GM19023 (cell line): Measurements from ENCODE around the gene AMOTL2.

Experiments
- ATAC-seq: cut with Tn5 transposase; IDR thresholded peaks from one replicate; pipeline ENCODE4 v1.9.1; 2021; ENCODE audit warnings: mild to moderate bottlenecking, moderate library complexity; ENCODE audit not compliant: unreplicated experiment

AMOTL2 gene

DNA sequence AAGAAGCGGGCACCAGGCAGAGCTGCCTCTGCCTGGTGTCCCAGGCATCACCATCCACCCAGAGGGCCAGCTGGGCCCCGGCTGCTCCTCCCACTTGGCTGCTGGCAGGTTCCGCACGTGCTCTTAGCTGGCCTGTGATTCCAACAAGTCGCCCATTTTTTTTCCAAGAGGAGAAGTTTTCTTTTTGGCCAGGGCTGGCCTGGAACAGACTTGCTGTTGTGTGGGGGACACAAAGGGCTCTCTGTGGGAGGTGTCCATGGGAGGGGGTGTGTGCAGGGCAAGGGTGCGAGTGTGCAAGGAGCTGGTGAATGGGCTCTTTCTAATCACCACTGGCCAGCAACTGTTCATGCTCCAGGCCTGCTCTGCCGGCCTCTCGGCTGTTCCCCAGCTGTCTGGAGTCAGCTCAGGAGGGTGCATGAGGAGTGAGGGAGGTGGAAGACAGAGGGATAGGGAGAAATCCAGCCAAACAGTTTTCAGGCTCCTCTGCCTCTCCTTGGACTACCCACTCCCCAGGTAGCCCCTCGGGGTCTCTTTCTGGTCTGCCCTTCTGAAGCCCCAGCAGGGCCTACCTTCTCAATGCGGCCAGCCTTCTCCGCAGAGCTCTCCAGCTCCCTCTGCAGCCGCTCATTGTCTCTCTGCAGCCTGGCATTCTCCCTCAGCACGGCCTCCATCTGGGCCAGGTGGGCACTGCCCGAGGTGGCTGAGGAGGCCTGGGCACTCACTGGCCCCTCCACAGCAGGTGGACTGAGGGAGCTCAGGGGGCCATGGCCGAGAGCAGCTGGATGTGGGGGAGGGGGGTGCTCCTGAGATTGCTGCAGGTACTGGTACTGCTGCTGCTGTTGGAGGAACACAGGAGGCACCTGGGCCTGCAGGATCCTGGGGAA is 7.1 kb downstream of the AMOTL2 start:
- no peak for ATAC-seq

DNA sequence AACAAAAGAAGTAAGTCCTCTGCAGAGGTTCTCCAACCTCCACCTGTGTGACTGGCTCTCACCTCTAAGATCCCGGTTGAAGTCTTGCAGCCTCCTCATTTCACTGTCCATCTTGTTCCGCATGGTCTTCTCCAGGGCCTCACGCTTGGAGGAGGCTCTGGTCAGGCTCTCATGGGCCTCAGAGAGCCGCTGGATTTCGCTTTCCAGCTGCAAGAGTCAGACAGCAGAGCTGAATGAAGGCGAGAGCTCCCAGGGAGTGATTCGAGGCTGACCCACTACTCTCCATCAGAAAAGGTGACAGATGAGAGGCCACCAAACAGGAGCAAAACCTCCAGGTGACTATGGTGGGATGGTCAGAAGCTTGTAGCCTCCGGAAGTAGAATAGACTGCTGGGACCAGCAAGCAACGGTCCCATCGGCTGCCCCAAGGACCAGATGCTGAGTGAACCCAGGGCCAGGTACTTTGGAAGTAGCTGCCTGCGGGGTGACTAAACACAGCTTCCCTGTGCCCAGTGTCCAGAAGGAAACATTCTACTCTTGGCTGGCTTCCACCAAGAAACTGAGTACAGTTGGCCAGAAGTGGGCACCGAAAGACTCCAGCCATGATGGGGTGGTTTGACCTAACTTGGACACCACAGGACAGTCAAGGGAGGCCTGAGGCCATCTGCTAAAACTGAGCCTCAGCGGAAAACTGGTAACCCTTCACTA is 7.9 kb downstream of the AMOTL2 start:
- ATAC-seq, result no peak

DNA sequence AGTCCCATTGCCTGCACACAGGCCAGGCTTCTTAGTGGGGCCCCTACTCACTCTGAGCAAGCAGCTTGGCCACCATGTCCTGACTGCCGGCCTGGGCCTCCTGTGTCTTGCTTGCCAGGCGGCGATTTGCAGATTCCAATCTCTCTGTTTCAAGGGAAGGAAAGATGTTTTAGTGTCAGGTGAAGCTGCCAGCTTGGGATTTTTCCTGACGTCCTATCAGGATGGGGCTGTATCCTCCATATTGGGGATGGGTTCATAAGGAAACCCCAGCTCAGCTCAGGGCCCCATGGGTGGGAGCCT is 8.5 kb downstream of the AMOTL2 start:
- no peak for ATAC-seq

DNA sequence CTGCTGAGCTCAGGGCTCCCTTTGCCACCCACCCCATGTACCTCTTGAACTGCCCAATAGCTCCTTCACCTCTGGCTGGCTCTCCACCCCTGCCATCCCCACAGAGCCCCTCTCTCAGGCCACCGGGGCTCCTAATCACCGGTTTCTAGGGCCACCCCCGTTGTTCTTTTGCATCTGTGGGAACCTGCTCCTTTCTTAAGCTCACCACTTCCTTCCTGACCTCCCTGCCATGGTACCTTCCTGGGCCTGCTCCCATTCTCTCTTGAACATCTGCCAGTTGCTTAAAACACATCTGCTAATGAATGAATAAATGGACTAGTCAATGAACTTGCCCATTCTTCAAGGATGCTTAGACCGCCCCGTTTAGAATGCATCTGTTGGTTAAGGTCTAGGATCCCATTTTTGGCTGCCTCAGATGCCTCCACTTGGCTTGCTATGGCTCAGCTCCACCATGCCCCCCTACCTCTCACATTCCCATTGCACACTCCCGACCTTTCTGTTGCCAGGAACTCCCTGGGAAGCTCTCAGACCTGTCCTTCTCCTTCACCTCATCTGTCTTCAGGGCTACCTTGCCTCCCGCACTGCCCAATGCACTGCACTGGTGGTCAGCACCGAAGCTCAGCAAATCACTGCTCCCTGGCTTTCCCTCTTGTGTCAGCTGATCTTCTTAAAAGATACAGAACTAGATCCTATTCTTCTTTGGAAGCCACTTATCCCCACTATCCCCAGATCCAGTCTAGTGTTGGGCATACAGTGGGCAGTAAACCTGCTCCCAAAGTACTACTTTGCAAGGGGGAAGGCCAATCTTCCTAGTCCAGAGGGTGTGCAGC is 9.1 kb downstream of the AMOTL2 start:
- no peak for ATAC-seq

DNA sequence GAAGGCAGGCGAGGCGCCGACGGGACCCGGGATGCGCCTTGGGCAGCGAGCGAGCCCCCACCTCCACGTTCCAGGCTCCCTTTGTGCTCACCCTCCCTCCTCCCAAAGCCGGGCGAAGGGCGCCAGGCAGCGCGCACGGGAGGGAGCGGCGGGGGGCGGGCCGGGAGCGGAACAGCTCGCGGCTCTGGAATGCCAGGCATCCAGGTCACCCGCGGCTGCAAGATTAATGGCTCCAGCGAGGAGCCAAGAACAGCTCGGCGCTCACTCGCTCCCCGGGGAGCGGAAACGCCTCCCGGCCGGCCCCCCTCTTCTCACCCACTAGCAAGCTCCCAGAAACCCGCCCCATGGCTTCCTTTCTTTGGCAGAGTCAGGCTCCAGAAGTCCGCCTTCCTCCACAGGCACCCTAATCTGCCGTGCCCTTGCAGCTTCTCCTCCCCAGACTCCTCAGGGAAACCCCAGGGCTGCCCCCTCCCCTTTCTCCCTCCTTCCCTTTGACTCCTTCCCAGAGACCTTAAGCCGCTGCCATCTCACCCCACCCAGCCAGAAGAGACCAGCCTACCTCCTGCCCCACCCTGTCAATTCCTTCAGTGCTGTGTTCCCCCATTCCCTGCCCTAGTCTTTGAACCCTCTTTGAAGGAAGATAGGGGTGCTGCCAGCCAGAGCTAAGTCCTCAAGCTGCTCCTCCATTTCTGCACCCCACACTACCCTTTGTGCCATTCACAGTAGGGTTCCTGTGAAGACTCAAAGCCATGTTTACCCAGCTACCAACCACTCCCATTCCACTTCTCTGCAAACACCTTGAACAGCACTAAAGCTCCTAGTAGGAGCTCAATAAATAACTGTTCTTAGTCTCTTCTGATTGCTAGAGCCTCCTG is 9.9 kb downstream of the AMOTL2 start:
- ATAC-seq, result no peak

DNA sequence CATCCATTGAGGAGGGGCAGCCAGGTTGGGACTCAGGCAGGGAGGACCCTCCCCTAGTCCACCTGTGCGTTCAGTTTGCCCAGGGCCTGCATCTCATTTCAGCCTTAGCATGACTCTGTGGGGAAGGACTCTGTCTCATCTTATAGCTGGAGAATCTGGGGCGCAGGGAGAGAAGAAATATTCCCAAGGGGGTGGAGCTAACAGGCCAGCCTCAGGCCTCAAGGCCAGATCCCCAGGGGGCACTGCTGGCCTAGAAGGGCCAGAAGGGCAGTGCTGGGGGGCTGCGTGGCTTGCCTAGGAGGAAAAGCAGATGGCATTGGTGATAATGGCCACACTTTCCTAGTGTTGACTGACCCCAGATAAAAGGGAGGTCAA is 10.9 kb downstream of the AMOTL2 start:
- no peak for ATAC-seq

DNA sequence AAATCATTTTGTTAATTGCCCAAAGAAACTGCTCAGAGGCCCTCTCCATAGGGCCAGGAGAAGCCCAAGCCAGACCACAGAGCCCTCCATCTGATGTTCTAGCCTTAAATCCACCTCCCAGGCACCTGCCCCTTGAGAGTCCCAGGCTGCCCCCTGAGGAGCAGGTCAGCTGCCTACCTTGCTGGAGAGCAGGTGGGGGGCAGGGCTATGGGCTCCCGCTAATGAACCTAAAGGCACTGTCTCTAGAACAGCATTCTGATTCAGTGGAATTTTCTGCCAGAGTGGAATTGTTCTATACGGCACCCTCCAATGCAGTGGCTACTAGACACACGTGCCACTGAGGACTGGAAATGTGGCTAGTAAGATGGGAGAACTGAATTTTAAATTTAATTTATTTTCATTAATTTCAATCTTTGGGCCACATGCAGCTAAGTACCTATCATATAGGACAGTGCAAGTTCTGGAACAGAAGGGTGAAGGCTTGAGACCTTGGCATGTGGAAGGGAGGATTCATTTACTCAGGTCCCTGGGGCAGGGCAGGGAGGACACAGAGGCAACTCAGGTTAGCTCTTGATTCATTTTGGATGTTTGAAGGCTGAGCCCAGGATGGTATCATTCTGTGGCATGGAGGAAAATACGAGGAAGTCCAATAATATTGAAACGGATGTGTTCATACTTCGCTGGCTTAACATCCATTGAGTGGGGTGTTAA is 11.4 kb downstream of the AMOTL2 start:
- ATAC-seq, result no peak

DNA sequence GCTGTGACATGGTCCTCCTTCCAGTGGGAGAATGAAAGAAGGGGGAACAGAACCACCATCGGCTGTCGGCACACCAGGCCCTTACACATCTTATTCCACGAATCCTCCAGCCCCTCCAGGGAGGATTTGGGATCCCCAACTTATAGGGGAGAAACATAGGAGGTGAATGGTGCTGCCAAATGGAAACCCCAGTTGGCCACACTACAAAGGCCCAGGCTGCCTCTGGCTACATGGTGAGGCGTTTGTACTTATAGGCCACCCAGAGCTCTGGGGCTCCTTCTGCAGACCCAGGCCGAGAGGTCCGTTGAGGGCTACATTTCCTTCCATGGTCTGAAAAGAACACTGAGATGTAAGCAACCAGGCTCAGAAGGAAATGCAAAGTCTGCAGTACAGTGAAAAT is 12.0 kb downstream of the AMOTL2 start:
- no peak for ATAC-seq

DNA sequence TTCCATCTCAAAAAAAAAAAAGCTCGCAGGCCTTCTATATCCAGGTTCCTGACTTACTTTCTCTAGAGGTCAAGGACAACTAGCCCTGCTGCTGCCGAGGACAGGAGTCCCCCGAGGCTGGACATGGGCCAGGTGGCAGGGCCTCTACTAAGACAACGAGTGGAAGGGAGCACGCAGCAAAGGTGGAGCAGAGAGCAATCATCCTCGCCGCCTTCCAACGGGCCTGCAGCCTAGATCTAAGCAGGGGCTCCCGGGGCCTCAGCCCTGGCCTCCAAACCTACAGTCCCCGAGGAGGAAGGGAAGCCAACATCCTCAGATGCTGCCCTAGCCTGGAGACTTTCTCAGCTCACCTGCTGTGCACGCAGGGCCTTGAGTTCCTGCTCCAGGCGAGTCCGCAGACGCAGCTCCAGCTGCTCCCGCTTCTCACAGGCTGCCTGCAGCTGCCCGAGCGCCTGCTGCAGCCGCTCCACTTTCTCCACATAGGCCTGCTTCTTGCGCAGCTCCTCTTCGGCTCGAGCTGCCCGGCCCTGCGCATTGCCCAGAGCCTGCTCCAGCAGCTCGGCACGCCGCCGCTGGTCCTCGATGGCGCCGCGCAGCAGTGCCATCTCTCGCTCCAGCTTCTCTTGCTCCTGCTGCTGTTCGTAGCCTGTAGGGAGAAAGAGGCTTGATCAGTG is 12.9 kb downstream of the AMOTL2 start:
- ATAC-seq, result no peak

DNA sequence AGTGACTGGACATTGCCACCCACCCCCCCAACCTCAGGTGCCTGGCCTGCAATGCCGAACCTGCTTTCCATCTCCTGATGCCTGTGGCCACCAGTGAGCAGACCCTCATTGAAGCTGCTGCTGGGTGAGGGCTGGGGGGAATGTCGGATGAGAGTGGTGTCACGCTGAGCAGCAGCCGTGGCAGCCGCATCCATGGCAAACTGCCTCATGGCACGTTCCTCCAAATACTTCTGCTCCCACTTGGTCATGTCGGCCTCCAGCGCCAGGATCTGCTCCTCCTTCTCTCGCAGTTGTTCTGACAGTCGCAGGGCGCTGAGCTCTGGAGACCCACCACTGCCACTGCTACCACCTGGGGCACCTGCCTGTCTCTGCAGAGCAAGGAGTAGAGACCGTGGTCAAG is 14.2 kb downstream of the AMOTL2 start:
- no peak for ATAC-seq

DNA sequence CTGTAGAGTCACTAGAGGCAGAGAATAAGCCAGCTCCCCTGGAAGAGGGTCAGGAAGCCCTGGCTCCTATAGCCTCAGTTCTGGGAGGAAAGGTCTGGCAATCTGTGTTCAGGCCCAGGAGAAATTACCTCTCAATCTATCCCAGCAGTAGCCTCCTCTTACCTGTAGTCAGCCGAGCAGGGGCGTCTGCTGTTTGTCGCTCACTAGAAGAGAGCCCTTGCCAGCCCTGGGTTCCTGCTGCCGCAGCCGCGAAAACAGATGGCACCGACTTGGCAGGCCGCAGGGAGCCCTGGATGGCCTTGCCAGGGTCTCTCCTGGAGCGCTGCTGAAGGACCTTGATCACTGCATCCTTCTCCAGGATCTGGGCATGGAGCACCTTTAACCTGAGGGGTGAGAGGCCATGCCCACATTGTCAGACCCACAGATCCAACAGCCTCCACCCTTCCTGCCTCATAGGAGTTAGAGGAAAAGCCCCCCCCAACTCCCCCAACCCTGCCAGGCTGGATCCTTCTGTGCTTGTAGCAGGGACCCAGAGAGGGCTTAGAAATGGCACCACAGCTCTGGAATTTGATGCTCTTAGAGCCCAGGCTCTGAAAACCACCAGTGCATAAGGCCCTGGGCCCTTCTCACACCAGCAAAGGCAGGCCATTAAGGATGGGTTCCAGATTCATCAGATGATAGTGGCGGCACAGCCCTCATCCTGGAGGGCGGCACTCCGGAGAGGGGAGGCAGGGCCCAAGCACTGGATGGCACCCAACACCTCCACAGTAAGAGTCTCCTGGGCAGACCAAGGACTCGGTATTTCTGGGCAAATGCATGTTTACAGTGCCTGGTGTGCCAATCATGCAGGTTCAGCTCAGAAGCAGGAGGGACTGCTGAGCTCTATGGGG is 14.9 kb downstream of the AMOTL2 start:
- ATAC-seq, result no peak

DNA sequence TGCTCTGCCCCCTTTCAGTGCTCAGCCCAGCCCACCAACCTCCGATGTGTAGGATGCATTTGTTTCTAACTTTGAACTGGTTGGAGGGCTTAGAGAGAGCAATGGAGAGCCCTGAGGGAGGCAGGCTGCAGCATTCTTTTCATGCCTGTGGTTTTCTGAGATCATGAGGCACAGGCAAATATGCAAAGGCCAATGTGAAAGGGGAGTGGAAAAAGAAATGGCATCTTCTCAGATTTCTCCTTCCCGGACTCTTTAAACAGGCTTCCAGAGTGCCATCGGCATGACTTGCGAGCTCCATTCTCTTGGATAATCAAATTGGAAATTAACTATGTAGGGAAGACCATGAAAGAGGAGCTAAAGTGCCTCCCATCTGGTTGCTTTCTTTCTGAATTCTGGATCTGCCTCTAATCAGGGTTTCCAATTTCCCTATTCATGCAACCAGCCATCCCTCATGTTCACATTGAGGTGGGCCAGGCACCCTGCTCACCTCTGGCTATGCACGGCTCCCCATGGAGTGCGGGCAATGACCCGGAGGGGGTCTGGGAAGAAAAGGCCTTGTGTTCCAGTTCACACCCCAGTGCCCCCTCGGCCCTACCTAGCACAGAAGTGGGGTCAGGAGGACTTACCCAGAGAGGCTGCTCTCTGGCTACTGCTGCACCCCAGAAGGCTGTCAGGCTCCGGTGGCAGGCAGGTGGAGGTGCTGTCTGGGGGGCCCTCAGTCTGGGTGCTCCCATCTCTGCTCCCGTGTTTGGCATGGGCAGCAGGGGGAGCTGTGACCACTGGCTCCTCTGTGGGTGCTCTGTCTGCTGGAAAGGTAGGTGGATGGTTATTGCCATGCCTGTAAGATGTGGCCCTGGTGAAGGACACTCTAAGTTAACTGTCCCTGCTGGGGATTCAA is 16.1 kb downstream of the AMOTL2 start:
- ATAC-seq, result no peak

DNA sequence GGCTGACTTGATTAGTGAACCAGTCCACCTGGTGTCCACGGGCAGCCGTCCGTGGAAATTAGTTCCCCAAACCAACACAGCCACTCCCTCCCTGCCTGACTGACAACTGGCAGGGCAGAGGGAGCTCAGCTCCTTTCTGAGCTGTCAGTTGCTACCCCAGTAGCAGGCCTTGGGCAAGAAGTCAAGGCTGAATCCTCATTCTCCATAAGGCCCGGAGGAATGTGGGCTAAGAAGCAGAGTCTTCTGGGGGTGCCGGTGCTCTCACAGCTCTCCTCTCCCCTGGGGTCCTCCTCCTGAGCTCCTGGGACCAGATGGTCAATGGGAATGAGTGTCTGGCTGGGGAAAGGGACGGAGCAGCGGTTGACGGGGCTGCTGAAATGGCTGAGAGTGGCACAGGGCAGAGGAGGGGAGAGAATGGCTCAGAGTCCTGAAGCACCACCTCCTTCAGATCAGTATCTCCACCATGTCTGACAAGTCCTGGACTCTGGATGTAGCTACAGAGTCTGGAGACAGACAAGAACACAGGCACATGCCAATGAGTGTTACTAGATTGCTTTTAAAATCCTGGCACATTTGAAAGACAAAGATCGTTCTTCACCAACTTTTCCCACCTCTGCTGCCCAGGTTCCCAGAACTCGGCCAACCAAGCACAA is 16.9 kb downstream of the AMOTL2 start:
- ATAC-seq, result no peak

DNA sequence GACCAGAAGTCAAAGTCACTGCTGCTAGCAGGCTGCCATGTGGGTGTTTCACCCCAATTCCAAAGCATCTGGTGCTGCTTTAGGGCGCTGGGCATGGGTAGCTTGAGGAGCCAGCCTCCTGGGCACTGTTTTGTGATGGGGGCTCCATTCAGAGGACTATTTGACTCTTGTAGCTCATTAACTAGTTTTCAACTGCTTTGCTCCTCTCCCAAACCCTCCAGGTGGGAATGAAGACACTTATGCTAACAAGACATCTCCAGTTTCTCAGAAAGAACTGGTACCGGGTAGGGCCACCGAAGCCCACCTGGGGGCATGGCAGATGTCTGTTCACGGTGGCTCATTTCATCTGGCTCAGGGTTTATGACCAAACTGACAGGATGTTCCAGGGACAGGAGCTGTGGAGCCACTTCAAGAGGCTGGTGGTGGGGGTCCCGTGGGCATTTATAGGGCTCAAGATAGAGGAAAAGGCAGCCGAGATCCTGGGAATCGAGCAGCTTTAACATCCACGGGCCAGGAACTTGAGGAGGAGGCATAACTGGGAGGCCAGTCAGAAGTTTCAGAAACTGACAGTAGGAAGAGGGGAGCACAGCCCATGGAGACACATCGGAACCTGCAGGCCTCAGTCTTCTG is 17.7 kb downstream of the AMOTL2 start:
- no peak for ATAC-seq

DNA sequence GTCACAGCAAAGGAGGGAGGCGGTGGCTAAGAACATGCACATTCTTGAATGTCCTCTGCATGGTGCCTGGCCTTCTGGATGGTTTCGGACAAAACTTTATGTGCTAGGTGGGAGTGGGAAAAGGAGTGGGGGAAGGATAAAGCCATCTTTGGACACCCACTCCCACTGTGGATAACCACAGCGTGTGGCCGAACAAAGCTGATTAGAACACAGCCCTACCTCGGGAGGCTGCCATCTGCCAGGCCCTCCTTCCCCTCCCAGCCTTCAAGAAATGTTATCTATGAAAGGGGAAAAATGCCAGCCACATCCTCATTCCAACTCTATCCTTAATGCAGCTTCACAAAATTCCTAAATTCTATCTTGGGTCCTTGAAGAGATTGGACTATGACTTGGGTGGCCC is 18.8 kb downstream of the AMOTL2 start:
- ATAC-seq, result no peak

DNA sequence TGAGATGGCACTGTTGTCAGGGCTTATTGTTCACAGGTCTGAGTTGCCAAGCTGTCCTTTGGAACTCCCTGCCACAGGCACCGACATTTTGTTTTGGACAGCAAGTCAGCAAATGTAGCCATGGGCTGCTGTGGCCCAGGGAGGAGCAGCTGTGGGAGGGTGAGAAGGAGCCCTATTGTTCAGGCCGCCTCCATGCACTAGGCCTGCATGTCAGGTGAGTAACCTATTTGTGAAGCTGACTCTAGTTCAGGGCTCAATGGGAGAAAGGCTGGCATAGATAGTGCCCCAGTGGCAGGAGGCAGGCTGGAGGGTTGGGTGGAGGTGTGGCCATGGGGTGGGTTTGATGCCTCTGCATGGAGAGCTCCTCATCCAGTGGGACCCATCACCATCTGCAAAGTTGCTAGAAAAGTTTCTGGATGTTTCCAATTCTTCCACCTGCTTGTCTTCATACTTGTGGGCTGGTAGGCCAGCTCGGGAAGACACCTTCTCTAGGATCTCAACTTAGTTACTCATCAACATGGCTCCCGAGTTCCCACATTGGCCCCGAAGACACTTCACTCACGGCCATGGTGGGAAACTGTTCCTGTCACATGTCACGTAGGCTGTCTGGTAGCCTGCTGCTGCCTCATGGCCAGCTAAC is 19.5 kb downstream of the AMOTL2 start:
- ATAC-seq, result no peak
